Naive thymus-derived CD8-positive, alpha-beta T cell (primary cell): ENCODE results near the gene SLC25A26. TPM values are rescaled to one million over a fixed set of nuclear protein-coding genes. Genes with fewer than 3 reads are reported as not detected.

Source experiments
- ATAC-seq, 2 donors: fragments of 150-1000 bp; cut with Tn5 transposase in 1 of 2; sonication (Bioruptor Pico), chemical (Tn5 transposase) in 1 of 2; 1 replicate in 1 of 2; 2 replicates in 1 of 2; pipeline ENCODE4 v1.10.0; 2021; ENCODE audit warnings: mild to moderate bottlenecking in 2 of 2, moderate library complexity in 2 of 2
- POLR2A ChIA-PET: fragments of 350-600 bp; sonication (Branson Sonifier 250); formaldehyde crosslinking; loops from one replicate; lab custom pipeline; 2021; ENCODE audit warnings: antibody characterized with exemption; lab: Charles Lee
- DNase-seq, 10 donors: peaks; one replicate each; pipeline versions ENCODE4 v3.0.0 to v3.0.0-alpha.2; 2020 to 2022
- H3K27ac Mint-ChIP-seq, 10 donors: one replicate each; pipeline ENCODE4 v1.8.0; 2020 to 2022; ENCODE audit warnings: mild to moderate bottlenecking in 10 of 10, mixed read lengths in 10 of 10, moderate library complexity in 4 of 10, inconsistent platforms in 1 of 10
- H3K27me3 Mint-ChIP-seq, 5 donors: one replicate each; pipeline ENCODE4 v1.8.0; 2021 to 2022; ENCODE audit warnings: mixed read lengths in 5 of 5
- H3K36me3 Mint-ChIP-seq, 3 donors: one replicate each; pipeline ENCODE4 v1.8.0; 2020 to 2022; ENCODE audit warnings: mixed read lengths in 3 of 3, mild to moderate bottlenecking in 2 of 3, inconsistent platforms in 1 of 3
- H3K4me1 Mint-ChIP-seq, 4 donors: one replicate each; pipeline ENCODE4 v1.8.0; 2021 to 2022; ENCODE audit warnings: mixed read lengths in 4 of 4
- H3K4me3 Mint-ChIP-seq, 10 donors: one replicate each; pipeline ENCODE4 v1.8.0; 2020 to 2022; ENCODE audit warnings: mild to moderate bottlenecking in 10 of 10, mixed read lengths in 10 of 10, moderate library complexity in 6 of 10, inconsistent platforms in 1 of 10
- H3K9me3 Mint-ChIP-seq, 9 donors: one replicate each; pipeline ENCODE4 v1.8.0; 2020 to 2022; ENCODE audit warnings: mixed read lengths in 9 of 9, mild to moderate bottlenecking in 3 of 9, inconsistent platforms in 1 of 9, moderate library complexity in 1 of 9
- polyA plus RNA-seq, 3 donors: library from polyadenylated mRNA; unstranded; fragments of 300-500 nt; fragmentation: Illumina TruSeq; gene quantifications; one replicate each; pipeline ENCODE4 v1.2.3, GENCODE V29; 2021
- total RNA-seq, 8 experiments: library from RNA in 2 of 8; stranded (reverse) in 2 of 8; gene quantifications; one replicate each; pipeline ENCODE4 v1.2.3 and lab custom pipeline; 2021 to 2026

SLC25A26 gene
- total and polyA plus RNA-seq, 5 experiments from 2014 or later = 19.0 to 62.5 (median 49.3) TPM

- no peak overlapping the region for H3K27ac Mint-ChIP-seq
- POLR2A ChIA-PET = no interaction called here
- DNase-seq (no peak), ATAC-seq (no peak)
- peaks cover 14 to 18% (median 17%) of the 10 kb centered on the region in 3 donors for H3K36me3 Mint-ChIP-seq
- H3K4me1 Mint-ChIP-seq = peaks cover 0 to 10% (median 2%) of the 10 kb centered on the region in 4 donors
- H3K9me3 Mint-ChIP-seq = peaks cover 3 to 35% (median 22%) of the 10 kb centered on the region in 9 donors
- no peak overlapping the region for H3K4me3 Mint-ChIP-seq
- H3K27me3 Mint-ChIP-seq = no peaks in the 10 kb centered on the region
These were observed 204.2 kb downstream of the SLC25A26 start for GRCh38 chr3:66425032-66425431.

GRCh38 chr3:66425576-66426114, 204.8 kb downstream of the SLC25A26 start:
- Mint-ChIP-seq H3K4me1 (peaks cover 0 to 7% (median under 1%) of the 10 kb centered on the region in 4 donors), H3K36me3 (peaks cover 10 to 15% (median 12%) of the 10 kb centered on the region in 3 donors), H3K9me3 (peaks cover under 1 to 28% (median 16%) of the 10 kb centered on the region in 9 donors), H3K4me3 (no peak overlapping the region), H3K27ac (no peak overlapping the region), H3K27me3 (no peaks in the 10 kb centered on the region)
- DNase-seq (no peak), ATAC-seq (no peak)
- POLR2A ChIA-PET = no interaction called here

- no peak overlapping the region for H3K27ac Mint-ChIP-seq
- no peak for ATAC-seq
- no peak for DNase-seq
- H3K27me3 Mint-ChIP-seq = no peaks in the 10 kb centered on the region
- peaks cover 0 to 23% (median 11%) of the 10 kb centered on the region in 9 donors for H3K9me3 Mint-ChIP-seq
- peaks cover 0 to 7% (median 0%) of the 10 kb centered on the region in 4 donors for H3K4me1 Mint-ChIP-seq
- peaks cover 7 to 11% (median 10%) of the 10 kb centered on the region in 3 donors for H3K36me3 Mint-ChIP-seq
- H3K4me3 Mint-ChIP-seq = no peak overlapping the region
- POLR2A ChIA-PET = no interaction called here
These were observed 205.3 kb downstream of the SLC25A26 start for GRCh38 chr3:66426135-66426534.

GRCh38 chr3:66427352-66427751, 206.6 kb downstream of the SLC25A26 start:
- peak overlapping the region in 1 of 10 donors; percentile 59 for H3K27ac Mint-ChIP-seq
- H3K36me3 Mint-ChIP-seq = peaks cover 2 to 7% (median 5%) of the 10 kb centered on the region in 3 donors
- ATAC-seq (no peak), DNase-seq (no peak)
- peaks cover 0 to 6% (median 0%) of the 10 kb centered on the region in 4 donors for H3K4me1 Mint-ChIP-seq
- peaks cover 0 to 13% (median 6%) of the 10 kb centered on the region in 9 donors for H3K9me3 Mint-ChIP-seq
- no peak overlapping the region for H3K4me3 Mint-ChIP-seq
- no peaks in the 10 kb centered on the region for H3K27me3 Mint-ChIP-seq
- POLR2A ChIA-PET = no interaction called here

- Mint-ChIP-seq H3K27ac (no peak overlapping the region), H3K36me3 (peaks cover 0 to 3% (median 0%) of the 10 kb centered on the region in 3 donors), H3K9me3 (peaks cover 0 to 8% (median 2%) of the 10 kb centered on the region in 9 donors), H3K27me3 (no peaks in the 10 kb centered on the region), H3K4me3 (no peak overlapping the region), H3K4me1 (peaks cover 0 to 6% (median 0%) of the 10 kb centered on the region in 4 donors)
- POLR2A ChIA-PET = no interaction called here
- ATAC-seq = no peak
- no peak for DNase-seq
These were observed 207.2 kb downstream of the SLC25A26 start for GRCh38 chr3:66427951-66428474.

Other genes starting within 250 kb of the SLC25A26 start
- not detected for gene MAGI1, start 182.1 kb upstream of the SLC25A26 start, total RNA-seq
- not detected for gene MAGI1, start 182.1 kb upstream of the SLC25A26 start, polyA plus RNA-seq